ENCODE results near the gene SLC35A4. TPM values are rescaled to one million over a fixed set of nuclear protein-coding genes. Genes with fewer than 3 reads are reported as not detected.

The SLC35A4 gene
- total RNA-seq, 1 donor from 2014 or later, result 106 TPM

- H3K4me1 Mint-ChIP-seq, result peaks cover 7% of the 10 kb centered on the region
- DNase-seq (ENCODE audit: low read depth, low spot score), result no peak
- H3K4me3 Mint-ChIP-seq, result no peak overlapping the region
- H3K27ac Mint-ChIP-seq (ENCODE audit: unreplicated experiment), result no peak overlapping the region
- H3K27me3 Mint-ChIP-seq (ENCODE audit: low read depth), result peaks cover 3% of the 10 kb centered on the region
- no peak for TF ChIP-seq CTCF (conservative IDR thresholded peaks at IDR 0.05)
- H3K9me3 Mint-ChIP-seq, result peaks cover 2% of the 10 kb centered on the region
- H3K36me3 Mint-ChIP-seq (ENCODE audit: low read depth), result peaks cover 4% of the 10 kb centered on the region
Measured at GRCh38 chr5:140608722-140609121, 44.1 kb downstream of the SLC35A4 start.

GRCh38 chr5:140609126-140609525 is 44.5 kb downstream of the SLC35A4 start:
- TF ChIP-seq CTCF (conservative IDR thresholded peaks at IDR 0.05), result no peak
- Mint-ChIP-seq H3K36me3 (ENCODE audit: low read depth) (peaks cover 4% of the 10 kb centered on the region), H3K9me3 (peaks cover 2% of the 10 kb centered on the region), H3K4me3 (no peak overlapping the region), H3K27me3 (ENCODE audit: low read depth) (peaks cover 3% of the 10 kb centered on the region), H3K4me1 (peaks cover 7% of the 10 kb centered on the region), H3K27ac (ENCODE audit: unreplicated experiment) (no peak overlapping the region)
- DNase-seq (ENCODE audit: low read depth, low spot score), result no peak

- no peak for TF ChIP-seq CTCF (conservative IDR thresholded peaks at IDR 0.05)
- Mint-ChIP-seq H3K9me3 (peaks cover 2% of the 10 kb centered on the region), H3K4me1 (peaks cover 7% of the 10 kb centered on the region), H3K27ac (ENCODE audit: unreplicated experiment) (peak overlapping the region; percentile 43), H3K4me3 (no peak overlapping the region), H3K36me3 (ENCODE audit: low read depth) (peaks cover 4% of the 10 kb centered on the region), H3K27me3 (ENCODE audit: low read depth) (peaks cover 3% of the 10 kb centered on the region)
- no peak for DNase-seq (ENCODE audit: low read depth, low spot score)
Measured at GRCh38 chr5:140611020-140611521, 46.4 kb downstream of the SLC35A4 start.

Small RNAs within 50 kb of the gene (microRNA-seq; reads per million reads assigned to microRNA genes)
- gene MIR6831, result 1.8 reads per million

Other genes with a start within 250 kb of the SLC35A4 start
- gene HBEGF, start 218.2 kb upstream of the SLC35A4 start, total RNA-seq, result 2.2 and 2.4 TPM in 2 replicates
- not detected in 2 replicates for gene SLC4A9, start 204.6 kb upstream of the SLC35A4 start, total RNA-seq
- gene ANKHD1, start 163.0 kb upstream of the SLC35A4 start, total RNA-seq, result 152 and 154 TPM in 2 replicates
- 8.4 and 10.3 TPM in 2 replicates for gene EIF4EBP3, start 17.2 kb upstream of the SLC35A4 start, total RNA-seq
- 34.7 and 36.3 TPM in 2 replicates for gene SRA1, start 7.4 kb upstream of the SLC35A4 start, total RNA-seq
- 36.2 TPM in 2 replicates for gene APBB3, start 230 bp upstream of the SLC35A4 start, total RNA-seq
- gene CD14, start 68.3 kb downstream of the SLC35A4 start, total RNA-seq, result 0.28 and 0.55 TPM in 2 replicates
- 25.2 and 27.4 TPM in 2 replicates for gene TMCO6, start 74.6 kb downstream of the SLC35A4 start, total RNA-seq
- gene NDUFA2, start 82.8 kb downstream of the SLC35A4 start, total RNA-seq, result 62.7 and 69.7 TPM in 2 replicates
- gene IK, start 83.0 kb downstream of the SLC35A4 start, total RNA-seq, result 80.0 and 87.3 TPM in 2 replicates
- gene WDR55, start 100.1 kb downstream of the SLC35A4 start, total RNA-seq, result 23.6 and 24.0 TPM in 2 replicates
- gene DND1, start 108.7 kb downstream of the SLC35A4 start, total RNA-seq, result 4.2 and 4.6 TPM in 2 replicates
- gene HARS1, start 126.5 kb downstream of the SLC35A4 start, total RNA-seq, result 92.7 and 98.7 TPM in 2 replicates
- gene HARS2, start 126.6 kb downstream of the SLC35A4 start, total RNA-seq, result 31.8 and 33.2 TPM in 2 replicates
- gene ZMAT2, start 135.6 kb downstream of the SLC35A4 start, total RNA-seq, result 53.0 and 55.0 TPM in 2 replicates
- gene PCDHA1, start 221.3 kb downstream of the SLC35A4 start, total RNA-seq, result 0.07 TPM in 1 of 2 replicates, not detected in the other
- gene PCDHA2, start 230.0 kb downstream of the SLC35A4 start, total RNA-seq, result 1.2 TPM in 2 replicates
- gene PCDHA3, start 236.2 kb downstream of the SLC35A4 start, total RNA-seq, result 0.32 and 0.37 TPM in 2 replicates
- gene PCDHA4, start 242.2 kb downstream of the SLC35A4 start, total RNA-seq, result 9.0 and 9.9 TPM in 2 replicates

Measured in neural crest cell (in vitro differentiated cells).